DMS153 treated with DMSO at 0.1 percent for 48 hours (cell line): ENCODE data around the gene ARAP2.

Source experiments
- DNase-seq: peaks from one replicate; lab custom pipeline; 2025; ENCODE audit not compliant: unreplicated experiment; lab: John Stamatoyannopoulos, UW

The ARAP2 gene

DNA sequence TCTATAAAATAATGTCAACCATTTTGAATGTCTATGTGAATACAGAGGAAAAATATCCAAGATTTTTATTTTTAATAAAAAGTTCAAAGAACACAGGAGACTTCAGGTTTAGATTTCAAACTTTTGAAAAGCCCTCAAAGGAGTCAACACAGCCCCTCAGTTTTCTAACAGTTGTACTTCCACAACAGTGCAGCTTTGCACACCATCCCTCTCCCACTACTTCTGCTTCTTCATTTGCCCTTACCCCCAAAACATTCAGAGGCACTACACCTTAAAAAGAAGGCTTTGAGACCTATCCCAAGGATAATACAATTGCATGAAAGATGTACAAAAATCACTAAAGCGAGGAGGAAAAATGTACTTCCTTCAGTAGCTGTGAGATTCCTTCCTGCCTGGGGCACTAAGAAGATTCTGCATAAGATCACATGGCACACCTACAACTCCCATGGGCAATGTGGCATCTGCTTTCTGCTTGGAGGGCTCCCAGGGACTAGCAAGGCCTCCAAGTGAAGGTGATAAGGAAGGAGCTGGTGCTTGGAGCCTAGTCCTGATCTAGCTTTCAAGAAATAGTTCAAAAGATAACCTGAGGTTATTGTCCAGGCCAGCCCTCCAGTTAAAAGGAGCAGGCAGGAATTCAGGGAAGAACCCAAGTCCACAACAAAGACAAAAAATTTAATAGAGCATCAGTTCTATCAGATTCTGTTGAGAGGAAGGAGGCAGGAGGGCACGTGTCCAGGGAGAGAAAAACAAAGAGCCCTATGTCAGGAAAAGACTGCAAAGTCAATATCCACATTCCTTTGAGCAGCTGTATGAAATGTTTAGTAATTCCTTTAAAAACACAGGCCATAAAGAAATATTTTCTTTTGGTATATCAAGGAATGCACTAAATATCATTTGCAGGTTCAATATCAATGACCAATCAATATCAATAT lies 19.1 kb downstream of the ARAP2 start:
- no peak for DNase-seq

DNA sequence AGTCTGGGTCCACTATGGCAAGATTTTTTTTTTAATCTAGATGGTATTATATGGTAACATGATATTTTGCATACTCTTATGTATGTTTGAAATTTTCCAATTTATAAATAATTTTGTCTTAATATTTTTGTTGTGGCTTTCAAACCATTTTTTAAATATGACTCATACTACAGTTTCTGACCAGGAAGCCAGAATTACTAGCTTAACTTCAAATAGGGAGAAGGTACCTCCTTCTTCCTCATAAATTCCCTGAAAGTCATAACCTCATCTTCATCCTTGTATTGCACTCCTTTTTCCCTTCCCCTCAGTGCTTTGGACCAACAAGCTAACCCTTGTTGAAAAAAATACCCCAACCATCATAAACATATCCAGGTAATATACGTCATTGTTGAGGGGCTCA lies 21.6 kb downstream of the ARAP2 start:
- no peak for DNase-seq

DNA sequence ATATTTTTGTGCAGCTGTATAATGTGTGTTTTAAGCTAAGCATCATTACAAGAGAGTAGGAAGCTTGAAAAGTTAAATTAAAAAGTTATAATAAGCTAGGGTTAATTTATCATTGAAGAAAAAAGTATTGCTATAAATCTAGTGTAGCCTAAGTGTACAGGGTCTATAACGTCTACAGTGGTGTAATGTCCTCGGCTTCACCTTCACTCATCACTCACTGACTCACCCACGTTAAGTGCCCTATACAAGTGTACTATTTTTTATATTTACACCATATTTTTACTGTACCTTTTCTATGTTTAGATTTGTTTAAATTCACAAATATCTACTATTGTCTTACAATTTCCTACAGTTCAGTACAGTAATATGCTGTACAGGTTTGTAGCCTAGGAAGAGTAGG lies 23.5 kb downstream of the ARAP2 start:
- DNase-seq, result no peak

DNA sequence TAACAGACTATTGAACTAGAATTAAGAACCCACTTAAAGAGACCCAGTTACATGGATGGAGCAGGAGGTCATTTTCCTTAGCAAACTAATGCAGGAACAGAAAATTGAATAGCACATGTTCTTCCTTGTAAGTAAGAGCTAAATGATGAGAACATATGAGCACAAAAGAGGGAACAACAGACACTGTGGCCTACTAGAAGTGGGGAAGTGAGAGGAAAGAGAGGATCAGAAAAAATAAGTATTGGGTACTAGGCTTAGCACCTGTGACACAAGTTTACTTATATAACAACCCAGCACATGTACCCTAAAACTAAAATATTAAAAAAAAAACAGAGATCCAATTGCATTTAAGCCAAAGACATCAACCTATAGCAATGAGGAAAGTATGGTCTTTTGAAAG lies 26.2 kb downstream of the ARAP2 start:
- DNase-seq, result no peak

DNA sequence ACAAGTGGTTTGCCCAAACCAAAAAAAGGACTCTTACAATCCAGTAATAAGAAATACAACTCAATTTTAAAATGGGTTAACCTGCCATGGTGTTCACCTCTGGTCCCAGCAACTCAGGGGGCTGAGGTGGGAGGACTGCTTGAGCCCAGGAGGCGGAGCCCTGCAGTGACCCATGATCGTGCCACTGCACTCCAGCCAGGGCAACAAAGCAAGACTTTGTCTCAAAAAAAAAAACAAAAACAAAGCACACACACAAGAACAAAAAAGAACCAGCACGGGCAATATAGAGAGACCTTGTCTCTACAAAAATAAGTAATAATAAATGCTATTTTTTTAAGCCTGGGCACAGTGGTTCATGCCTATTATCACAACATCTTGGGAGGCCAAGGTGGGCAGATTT lies 28.7 kb downstream of the ARAP2 start:
- no peak for DNase-seq

DNA sequence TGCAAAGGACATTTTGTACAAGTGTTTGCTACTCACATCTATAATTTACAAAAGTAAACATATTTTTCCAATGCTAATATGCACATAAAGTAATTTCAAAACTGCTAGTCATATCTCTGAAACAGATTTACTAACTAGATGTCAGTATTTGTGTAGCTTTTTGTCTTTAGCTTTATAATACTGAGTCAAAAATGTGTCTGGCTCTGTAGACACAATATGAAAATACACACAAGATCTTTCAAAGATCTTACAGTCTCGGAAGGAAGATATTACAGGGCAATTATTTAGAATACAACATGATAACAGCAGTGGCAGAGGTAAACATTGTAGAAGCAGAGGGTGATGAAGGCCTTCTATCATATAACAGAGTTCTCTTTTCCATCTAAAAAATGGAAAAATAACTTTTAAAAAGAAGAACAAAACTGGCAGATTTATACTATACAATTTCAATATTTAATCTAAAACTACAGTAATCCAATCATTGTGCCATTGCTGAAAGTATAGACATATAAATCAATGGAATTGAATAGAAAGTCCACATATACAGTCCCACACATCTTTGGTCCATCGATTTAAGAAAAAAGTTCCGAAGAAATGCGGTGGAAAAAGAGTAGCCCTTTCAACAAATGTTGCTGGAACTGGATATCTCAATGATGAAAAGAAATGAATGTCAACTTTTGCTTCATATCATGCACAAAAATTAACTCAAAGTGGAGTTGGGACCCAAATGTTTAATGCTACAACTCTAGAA lies 29.4 kb downstream of the ARAP2 start:
- DNase-seq, result no peak

DNA sequence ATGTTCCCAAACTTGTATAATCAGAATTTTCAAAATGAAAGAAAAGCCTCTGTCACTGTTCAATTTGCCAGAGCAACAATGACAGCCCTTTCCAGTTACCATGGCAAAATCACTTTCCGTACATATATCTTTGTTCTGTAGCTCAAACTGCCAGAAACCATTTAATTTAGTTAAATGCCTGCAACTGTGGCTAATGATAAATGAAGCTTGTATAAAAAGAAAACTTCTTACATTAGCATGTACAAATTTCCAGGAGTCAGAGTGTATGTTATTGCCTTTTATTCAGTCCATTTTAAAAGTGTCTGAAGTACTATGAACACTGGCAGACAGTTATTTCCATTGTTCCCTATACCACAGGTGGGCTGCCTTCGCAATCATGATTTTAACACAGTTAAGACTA lies 30.3 kb downstream of the ARAP2 start:
- DNase-seq, result no peak

DNA sequence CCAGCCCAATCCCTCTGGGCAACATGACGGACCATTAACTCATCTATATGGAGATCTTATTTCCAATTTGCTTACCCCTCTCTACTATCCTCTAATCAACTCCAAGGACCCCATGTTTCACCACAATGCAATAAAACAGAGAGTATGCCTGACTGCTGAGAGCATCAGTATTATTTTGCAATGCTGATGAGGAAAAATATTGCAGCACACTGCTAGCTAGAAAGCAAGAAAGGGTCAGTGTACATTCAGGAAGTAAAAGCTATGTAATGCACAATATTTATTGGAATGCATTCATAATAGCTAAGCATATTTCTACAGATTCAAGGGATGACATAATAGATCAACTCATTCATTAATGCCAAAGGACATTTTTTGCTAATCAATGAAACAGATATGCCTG lies 33.2 kb downstream of the ARAP2 start:
- no peak for DNase-seq

DNA sequence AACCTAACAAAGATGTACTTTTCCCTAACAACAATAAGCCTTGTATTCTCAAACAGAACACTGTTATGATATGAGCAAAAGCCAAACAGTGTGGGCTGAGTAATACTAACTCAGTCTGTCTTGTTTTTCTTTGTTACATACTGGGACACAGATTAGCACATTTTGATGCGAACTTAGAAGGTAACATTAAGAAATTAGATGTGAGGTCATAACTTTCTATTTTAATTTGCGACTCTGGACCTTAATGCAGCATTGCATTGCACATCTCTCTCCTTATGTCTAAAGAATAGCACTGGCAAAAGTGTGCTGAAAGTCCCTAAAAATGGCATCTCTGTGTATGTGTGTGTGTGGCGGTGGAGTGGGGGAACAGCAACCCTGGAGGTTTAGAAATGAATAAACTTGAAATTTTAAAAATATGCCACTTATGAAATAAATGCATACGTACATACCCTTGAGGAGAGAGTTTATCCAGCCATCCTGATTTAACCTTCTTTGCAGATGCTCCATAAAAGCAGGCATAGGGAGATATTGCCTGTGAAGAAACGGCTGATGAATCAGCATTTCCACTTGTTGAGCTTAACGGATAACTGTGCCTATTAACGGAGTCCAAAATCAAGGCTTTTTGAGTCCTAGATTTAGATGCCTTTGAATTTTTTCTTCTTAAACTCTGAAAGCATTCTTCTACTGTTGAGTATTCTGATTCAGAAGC lies 34.2 kb downstream of the ARAP2 start:
- no peak for DNase-seq

DNA sequence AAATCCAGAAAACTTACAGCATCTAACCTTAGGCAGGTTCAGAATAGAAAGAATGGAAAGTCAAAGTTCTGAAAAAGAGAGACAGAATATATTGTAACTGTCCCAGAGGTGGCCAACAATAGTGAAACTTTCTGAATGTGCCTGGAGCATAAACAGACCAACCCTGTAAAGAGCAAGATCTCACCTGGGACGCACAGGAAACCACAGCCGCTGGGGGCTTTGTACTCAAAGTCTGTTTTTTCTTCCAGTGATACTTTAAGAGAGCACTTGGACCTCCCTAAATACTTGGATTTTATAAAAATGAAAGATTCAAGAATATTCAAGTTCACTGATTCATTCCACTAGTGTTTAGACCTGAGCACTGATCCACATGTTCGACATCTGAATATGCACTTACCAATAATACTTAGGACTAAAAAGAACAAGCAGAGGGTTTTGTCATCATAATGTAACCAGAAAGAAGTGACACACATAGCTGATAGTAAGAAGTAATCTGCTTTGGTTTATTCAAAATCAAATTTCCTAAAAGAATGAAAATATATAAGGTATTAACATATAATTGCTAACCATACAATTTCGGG lies 35.3 kb downstream of the ARAP2 start:
- DNase-seq, result no peak

DNA sequence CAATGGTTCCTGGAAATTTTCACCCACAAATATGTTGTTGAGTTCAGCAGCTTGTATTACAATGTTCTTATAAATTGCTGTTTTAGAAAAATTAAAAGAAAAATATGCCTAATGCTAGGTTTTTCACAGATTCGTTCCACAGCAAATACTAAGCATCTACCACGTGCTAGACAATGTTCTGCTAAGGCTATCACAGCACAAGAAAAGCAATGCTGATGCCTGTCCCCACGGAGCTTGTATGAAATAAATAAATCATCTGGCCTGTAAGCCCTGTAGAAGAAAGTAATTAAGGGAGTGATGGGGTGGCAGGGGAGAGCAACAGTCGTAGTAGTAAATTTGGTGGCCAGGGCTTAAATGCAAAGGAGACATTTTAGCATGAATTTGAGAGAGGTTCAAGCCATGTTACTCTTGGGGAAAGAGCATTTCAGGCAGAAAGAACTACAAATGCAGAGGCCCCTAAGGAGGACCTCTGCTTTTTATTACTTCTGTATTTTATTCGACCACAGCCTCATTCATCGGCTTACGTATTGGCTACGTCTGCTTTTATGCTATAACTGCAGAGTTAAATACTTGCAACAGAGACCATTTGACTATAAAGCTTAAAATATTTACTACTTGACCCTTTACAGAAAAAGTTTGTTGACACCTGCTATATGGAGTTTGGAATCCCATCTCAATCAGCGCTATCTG lies 36.3 kb downstream of the ARAP2 start:
- no peak for DNase-seq

DNA sequence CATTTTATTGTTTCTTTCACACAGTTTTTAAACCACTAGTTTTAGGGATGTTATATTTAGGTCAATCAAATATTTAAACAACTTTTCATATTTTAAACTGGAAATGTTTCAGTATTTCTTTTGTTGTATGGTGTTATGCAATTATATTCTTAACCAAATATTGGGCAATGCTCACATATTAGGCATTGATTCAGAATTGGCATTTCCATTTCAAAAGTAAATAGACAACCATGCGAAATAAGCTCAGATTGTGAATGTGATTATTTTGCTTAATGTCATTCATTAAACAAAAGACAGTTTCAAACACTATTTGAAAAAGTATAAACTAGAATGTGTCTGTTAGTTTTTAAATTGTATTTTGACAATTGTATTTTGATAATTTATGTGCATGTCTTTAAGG lies 36.9 kb downstream of the ARAP2 start:
- no peak for DNase-seq

DNA sequence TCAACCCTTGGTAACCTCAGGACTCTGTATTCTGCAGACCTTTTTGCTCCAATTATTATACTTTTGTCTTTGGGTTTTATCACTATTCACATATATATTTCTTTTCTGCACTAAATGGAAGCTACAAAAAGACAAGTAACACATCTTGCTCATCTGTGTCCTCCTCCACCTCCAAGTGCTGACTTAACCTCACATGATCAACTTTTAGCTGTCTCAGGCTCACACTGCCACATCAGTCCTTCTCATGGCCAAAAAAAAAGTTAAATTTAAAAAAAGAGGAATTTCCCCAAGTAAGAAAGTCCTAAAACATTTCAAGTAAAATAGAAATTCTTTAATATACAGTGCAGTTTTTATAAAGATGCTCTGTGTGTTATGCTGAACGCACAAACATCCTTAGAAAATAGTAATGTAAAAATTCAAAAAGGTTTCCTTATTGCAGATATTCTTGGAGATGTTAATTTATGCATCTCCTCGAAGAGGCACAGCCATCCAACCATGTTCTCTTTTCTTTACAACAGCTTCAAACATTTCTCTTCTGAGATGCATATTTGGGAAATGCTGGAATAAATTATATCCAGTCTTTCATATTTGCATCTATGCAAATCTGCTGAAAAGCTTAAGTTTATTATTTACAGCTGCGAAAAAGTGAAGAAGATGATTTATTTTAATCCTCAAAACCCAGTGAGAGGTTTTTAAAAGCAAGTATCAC lies 37.6 kb downstream of the ARAP2 start:
- no peak for DNase-seq

DNA sequence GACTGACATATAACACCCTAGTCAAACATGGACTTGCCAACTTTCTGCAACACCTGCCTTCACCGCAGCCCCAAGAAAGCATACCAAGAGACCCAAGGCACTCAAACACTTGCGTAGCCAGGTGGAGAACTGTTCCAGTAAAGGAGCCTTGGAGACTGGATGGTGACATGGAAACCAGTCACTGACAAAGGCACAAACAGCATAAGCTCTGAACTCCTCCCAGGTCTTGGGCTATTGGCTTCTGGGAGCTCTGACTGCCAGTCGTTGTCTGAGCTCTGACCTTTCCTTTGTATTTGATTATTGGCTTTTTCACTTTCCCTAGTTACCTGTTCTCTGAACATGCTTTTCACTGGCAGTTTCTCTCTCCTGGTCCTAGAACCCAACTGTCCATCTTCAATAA lies 38.3 kb downstream of the ARAP2 start:
- no peak for DNase-seq

DNA sequence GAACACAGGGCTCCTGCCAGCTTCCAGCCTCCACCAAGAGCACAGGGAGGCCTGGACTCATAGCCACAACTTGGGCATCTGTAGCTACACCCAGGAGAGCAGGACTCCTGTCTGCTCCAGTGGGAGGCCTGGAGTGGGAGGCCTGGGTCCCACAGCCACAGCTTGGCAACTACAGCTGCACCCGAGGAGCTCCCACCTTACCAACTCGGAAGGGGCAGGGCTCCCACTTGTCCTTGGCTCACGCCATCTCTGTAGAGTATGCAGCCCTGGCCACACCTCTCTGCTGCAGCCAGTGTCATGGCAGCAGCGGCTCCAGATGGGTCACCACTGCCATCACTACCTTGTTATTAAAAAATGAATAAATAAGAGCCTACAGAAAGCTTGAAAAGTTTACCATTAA lies 45.5 kb downstream of the ARAP2 start:
- DNase-seq, result no peak

DNA sequence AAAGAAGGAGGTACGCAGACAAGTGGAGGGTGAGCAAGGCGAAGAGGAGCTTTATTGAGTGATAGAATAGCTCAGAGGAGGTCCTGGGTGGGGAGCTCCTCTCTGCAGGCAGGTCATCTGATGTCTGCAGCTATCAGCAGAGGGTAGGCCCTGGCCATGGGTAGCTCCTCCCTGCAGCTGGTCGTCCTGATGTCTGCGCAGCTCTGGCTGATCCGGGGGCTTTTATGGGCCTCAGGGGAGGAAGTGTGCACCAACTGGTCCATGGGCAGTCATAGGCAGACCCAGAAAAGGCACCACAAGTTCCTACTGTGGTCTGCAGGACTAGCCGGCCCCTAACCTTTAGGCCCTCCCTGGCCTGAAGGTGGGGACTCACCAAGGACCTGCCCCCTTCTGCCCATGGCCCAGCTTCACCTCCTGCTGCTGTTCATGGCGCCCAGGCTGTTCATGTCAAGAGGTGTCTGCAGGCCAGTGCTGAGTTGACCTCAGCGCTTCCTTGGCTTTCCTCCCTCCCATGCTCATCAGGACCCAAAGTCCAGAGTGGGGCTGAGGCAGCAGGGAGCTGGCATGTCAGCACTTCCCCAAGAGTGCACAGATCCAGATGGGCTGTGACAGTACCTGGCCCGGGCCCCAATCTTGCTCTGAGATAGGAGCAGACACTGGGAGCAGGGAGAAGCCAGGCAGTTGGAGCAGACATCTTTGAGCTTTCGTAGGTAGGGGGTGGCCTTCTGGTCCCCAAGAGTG lies 46.1 kb downstream of the ARAP2 start:
- no peak for DNase-seq

DNA sequence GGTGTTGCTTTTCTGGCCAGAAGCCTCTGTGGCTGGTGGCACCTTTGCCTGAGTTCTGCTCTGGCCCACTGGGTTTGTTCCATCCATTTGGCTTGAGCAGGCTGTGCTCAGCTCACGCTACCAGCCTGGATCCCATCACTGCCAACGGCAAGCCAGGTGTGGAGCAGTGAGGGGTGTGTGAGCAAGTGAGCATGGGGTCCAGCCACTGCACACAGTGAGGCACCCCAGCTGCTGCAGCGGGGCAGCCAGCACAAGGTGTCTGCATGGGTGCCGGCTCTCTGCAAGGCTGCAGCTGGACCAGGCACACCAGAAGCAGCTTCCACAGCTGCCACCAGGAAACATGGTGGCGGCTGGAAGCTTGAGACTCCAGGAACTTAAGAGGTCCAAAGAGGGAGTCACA lies 46.8 kb downstream of the ARAP2 start:
- DNase-seq, result no peak

DNA sequence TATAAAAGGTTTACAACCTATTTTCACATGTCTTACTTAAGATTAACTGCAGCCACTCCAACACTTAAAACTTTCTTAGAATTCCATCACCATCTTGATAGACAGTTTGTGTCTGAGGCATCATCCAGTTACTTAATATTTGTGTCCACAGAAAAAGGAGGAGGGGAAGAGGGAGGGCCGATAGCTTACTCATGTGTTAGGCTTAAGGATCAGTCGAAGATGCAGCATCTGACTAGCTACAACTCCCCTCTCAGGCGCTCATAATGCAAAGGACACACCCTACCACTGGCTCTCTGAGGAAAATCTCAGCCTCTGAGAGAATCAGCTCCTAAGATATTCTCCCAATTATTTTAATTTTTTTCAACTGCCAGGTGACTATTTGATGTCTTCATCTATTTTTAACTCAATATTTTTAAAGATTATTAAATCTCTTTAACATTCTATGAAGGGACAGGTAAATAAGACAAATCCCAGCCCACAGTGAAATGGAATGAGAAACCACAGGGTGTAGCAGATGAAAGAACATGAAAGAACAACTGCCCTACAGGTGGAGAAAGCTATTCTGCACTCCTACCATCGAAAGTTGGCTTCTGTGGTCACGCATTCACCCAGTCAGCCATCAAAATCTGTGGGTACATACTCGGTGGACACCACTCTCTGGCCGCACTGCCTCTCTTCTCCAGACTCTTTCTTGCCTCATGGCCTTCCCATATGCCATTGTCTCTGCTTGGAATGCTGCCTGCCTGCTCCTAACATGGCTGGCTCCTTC lies 48.0 kb downstream of the ARAP2 start:
- DNase-seq, result no peak

DNA sequence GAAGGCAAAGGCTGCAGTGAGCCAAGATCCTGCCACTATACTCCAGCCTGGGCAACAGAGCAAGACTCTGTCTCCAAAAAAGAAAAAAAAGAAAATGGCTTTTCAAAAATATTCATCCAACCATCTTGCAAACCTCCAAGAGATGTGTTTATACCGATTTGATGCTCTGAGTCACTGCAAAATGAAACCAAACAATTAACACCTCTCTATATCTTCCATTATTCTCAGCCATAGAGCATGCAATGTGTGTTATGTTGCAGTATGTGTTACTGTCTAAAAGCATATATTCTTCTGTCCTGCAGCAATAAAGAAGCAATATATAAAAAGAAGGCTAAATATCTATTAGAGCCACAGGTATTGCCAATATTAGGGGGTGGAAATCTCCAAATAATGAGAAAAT lies 51.4 kb downstream of the ARAP2 start:
- no peak for DNase-seq
